Panc1 (cell line): ENCODE results near the gene CORO2B. TPM values are rescaled to one million over a fixed set of nuclear protein-coding genes. Genes with fewer than 3 reads are reported as not detected.

Experiments
- ATAC-seq: fragments of 200-7000 bp; cut with Tn5 transposase; 2 replicates; pipeline ENCODE4 v1.9.1; 2020; ENCODE audit warnings: mild to moderate bottlenecking, moderate library complexity
- BruUV-seq: library from RNA; stranded (reverse); fragments of 400-500 nt; replicated peaks from 2 replicates; lab custom pipeline; 2021; lab: Mats Ljungman, UMichigan
- CTCF ChIA-PET: fragments of 300-600 bp; sonication (Branson Sonifier 250); formaldehyde crosslinking; loops from one replicate; lab custom pipeline; 2022; ENCODE audit warnings: antibody characterized with exemption; lab: Charles Lee
- POLR2A ChIA-PET: fragments of 300-600 bp; sonication (Branson Sonifier 250); formaldehyde crosslinking; loops from one replicate; lab custom pipeline; 2022; ENCODE audit warnings: antibody characterized with exemption; lab: Charles Lee
- DNase-seq: peaks from one replicate; pipeline ENCODE4 v3.0.0-alpha.2; 2010; ENCODE audit warnings: low read depth, low spot score
- H3K27ac ChIP-seq: 2 replicates; pipeline ENCODE4 v1.5.1; 2011; ENCODE audit warnings: mild to moderate bottlenecking, low read length, inconsistent platforms
- H3K27me3 ChIP-seq: fragments of 200-500 bp; sonication (Bioruptor generic); 2 replicates; pipeline ENCODE4 v1.6.0; 2014; ENCODE audit warnings: low read length, inconsistent platforms; ENCODE audit not compliant: control insufficient read depth, insufficient read depth
- H3K36me3 ChIP-seq: fragments of 200-500 bp; sonication (Bioruptor generic); 2 replicates; pipeline ENCODE4 v1.5.1; 2014; ENCODE audit warnings: inconsistent platforms, mild to moderate bottlenecking, low read length, moderate library complexity; ENCODE audit not compliant: control insufficient read depth, insufficient read depth
- H3K4me1 ChIP-seq: 2 replicates; pipeline ENCODE4 v1.5.1; 2011; ENCODE audit warnings: inconsistent platforms, mild to moderate bottlenecking, low read length, moderate library complexity; ENCODE audit not compliant: control insufficient read depth, insufficient read depth
- H3K4me3 ChIP-seq, 2 experiments: 2 replicates each; pipeline ENCODE4 v1.5.1; 2011 to 2012; ENCODE audit warnings: low read depth in 2 of 2, low read length in 2 of 2, mild to moderate bottlenecking in 2 of 2, inconsistent platforms in 1 of 2, moderate library complexity in 1 of 2
- H3K9me3 ChIP-seq: fragments of 200-500 bp; sonication (Bioruptor generic); 2 replicates; pipeline ENCODE4 v1.5.1; 2014; ENCODE audit warnings: low read depth, mild to moderate bottlenecking, inconsistent platforms, low read length, moderate library complexity; ENCODE audit not compliant: control insufficient read depth, insufficient read depth
- POLR2AphosphoS5 ChIP-seq: IDR thresholded peaks from 2 replicates; pipeline ENCODE4 v1.6.1; 2012; ENCODE audit warnings: mild to moderate bottlenecking, low read depth, low read length, moderate library complexity
- SIN3A ChIP-seq: IDR thresholded peaks from 2 replicates; pipeline ENCODE4 v1.6.1; 2012; ENCODE audit warnings: low read depth, mild to moderate bottlenecking, low read length, moderate library complexity, borderline replicate concordance; ENCODE audit not compliant: insufficient read depth
- TCF7L2 ChIP-seq: IDR thresholded peaks from 2 replicates; pipeline ENCODE4 v1.6.1; 2011; ENCODE audit warnings: mild to moderate bottlenecking, low read depth, low read length, inconsistent platforms
- in situ Hi-C: cut with HindIII; loops from 2 replicates; pipeline ENCODE4 v1.10.0; 2016; ENCODE audit warnings: low sequenced_read_pairs, low pct_unique_long_range_greater_than_20kb
- intact Hi-C: fragments of 100-400 bp; cut with micrococcal nuclease; formaldehyde crosslinking; loops from one replicate; pipeline ENCODE4 v1.10.0; 2022; ENCODE audit not compliant: unreplicated experiment
- total RNA-seq: library from RNA; stranded (reverse); gene quantifications from one replicate; pipeline ENCODE4 v1.2.1, GENCODE V29; 2021; ENCODE audit not compliant: unreplicated experiment
- TF ChIP-seq, protein P1 (sequence below): fragments of 450-650 bp; IDR thresholded peaks from 2 replicates; pipeline ENCODE4 v1.5.1; 2017; ENCODE audit warnings: mild to moderate bottlenecking
- TF ChIP-seq, protein P2 (sequence below), 2 experiments: IDR thresholded peaks; 2 replicates each; pipeline ENCODE4 v1.6.1; 2011 to 2012; ENCODE audit warnings: low read depth in 2 of 2, control low read depth in 1 of 2, low read length in 1 of 2, mild to moderate bottlenecking in 1 of 2, moderate library complexity in 1 of 2; ENCODE audit not compliant: insufficient read depth in 1 of 2

Gene CORO2B
- total RNA-seq, 1 experiment from 2014 or later: 0.36 TPM

DNA sequence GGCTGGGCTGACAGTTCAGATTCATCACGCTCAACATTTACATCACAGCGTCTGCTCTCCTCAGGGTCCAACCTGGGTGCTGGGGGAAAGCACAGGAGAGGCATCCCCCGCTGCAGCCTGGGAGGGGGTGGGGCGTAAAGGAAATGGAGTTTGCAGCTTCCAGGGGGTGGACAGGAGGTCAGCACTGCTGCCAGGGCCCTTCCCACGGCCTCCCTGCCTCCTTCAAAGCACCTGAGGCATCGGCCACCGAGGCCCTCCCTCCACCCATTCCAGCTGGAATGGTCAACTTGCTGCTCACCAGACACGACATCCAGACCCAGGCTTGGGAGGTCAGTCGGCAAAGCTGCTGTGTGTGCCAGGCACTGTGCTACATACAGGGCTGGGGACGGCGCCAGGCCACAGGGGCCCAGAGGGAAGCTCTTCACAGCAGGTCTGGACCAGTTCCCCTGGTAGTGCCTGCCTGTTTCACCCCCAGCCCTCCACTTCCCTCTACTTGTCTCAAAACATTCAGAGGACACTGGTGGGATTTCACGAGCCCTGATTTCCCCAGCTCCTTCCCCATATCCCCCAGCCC, 121.2 kb downstream of the CORO2B start:
- ChIA-PET POLR2A (no interaction called here), CTCF (interaction anchor here (0.8 kb wide), 1 partner anchor 146 kb away, joined by 3 read pairs; no protein-coding TSS in a partner anchor)
- Histone ChIP-seq H3K27ac (no peak overlapping the region), H3K27me3 (no peaks in the 10 kb centered on the region), H3K9me3 (no peaks in the 10 kb centered on the region), H3K4me3 (no peak overlapping the region), H3K36me3 (no peaks in the 10 kb centered on the region), H3K4me1 (no peaks in the 10 kb centered on the region)
- TF ChIP-seq TCF7L2 (no peak), POLR2AphosphoS5 (no peak), SIN3A (no peak)
- TF ChIP-seq, protein P1, sequence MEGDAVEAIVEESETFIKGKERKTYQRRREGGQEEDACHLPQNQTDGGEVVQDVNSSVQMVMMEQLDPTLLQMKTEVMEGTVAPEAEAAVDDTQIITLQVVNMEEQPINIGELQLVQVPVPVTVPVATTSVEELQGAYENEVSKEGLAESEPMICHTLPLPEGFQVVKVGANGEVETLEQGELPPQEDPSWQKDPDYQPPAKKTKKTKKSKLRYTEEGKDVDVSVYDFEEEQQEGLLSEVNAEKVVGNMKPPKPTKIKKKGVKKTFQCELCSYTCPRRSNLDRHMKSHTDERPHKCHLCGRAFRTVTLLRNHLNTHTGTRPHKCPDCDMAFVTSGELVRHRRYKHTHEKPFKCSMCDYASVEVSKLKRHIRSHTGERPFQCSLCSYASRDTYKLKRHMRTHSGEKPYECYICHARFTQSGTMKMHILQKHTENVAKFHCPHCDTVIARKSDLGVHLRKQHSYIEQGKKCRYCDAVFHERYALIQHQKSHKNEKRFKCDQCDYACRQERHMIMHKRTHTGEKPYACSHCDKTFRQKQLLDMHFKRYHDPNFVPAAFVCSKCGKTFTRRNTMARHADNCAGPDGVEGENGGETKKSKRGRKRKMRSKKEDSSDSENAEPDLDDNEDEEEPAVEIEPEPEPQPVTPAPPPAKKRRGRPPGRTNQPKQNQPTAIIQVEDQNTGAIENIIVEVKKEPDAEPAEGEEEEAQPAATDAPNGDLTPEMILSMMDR: no peak
- TF ChIP-seq, protein P2, sequence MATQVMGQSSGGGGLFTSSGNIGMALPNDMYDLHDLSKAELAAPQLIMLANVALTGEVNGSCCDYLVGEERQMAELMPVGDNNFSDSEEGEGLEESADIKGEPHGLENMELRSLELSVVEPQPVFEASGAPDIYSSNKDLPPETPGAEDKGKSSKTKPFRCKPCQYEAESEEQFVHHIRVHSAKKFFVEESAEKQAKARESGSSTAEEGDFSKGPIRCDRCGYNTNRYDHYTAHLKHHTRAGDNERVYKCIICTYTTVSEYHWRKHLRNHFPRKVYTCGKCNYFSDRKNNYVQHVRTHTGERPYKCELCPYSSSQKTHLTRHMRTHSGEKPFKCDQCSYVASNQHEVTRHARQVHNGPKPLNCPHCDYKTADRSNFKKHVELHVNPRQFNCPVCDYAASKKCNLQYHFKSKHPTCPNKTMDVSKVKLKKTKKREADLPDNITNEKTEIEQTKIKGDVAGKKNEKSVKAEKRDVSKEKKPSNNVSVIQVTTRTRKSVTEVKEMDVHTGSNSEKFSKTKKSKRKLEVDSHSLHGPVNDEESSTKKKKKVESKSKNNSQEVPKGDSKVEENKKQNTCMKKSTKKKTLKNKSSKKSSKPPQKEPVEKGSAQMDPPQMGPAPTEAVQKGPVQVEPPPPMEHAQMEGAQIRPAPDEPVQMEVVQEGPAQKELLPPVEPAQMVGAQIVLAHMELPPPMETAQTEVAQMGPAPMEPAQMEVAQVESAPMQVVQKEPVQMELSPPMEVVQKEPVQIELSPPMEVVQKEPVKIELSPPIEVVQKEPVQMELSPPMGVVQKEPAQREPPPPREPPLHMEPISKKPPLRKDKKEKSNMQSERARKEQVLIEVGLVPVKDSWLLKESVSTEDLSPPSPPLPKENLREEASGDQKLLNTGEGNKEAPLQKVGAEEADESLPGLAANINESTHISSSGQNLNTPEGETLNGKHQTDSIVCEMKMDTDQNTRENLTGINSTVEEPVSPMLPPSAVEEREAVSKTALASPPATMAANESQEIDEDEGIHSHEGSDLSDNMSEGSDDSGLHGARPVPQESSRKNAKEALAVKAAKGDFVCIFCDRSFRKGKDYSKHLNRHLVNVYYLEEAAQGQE (IDR thresholded peaks at IDR 0.05; ENCODE audit: insufficient read depth in 1 of 2, low read depth in 2 of 2, low read length in 1 of 2): no peak
- intact Hi-C loops: no loop called here
- in situ Hi-C loops: no loop called here
- ATAC-seq (no peak), DNase-seq (no peak)
- no TSS peak for BruUV-seq

DNA sequence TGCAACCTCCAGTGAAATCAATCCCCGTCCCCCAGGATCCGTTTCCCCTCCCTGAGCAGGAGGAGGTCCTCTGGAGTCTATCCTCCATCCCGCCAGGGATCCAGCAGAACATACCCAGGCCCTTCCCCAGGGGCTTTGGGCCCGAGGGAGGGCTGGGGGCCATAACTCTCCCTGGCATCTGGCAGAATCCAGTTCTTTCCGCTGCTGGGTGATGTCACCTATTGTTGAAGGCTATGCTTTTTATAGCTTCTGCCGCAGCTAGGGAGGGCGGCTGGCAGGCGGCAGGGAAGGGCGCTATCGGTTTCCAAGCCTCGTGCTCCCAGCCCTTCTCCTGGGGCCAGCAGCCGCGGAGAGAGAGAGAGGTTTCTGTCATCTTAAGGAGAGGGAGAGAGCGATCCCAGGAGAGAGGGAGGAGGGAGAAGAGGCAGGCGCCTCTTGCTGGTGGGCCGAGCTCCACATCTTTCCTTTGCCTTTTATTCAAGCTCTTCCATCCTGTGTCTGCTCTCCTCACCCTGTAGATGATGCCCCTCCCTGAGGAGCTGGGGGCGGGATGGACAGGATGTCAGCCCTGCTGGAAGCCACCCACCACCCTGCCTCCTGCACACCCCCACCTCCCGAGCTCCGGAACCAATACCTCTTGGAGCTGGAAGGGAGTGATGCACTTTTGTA, 121.8 kb downstream of the CORO2B start:
- TF ChIP-seq, protein P1: no peak
- TF ChIP-seq SIN3A: no peak
- TF ChIP-seq TCF7L2: no peak
- TF ChIP-seq POLR2AphosphoS5: no peak
- TF ChIP-seq, protein P2 (IDR thresholded peaks at IDR 0.05; ENCODE audit: insufficient read depth in 1 of 2, low read depth in 2 of 2, low read length in 1 of 2): no peak
- in situ Hi-C loops (no loop called here), intact Hi-C loops (no loop called here)
- DNase-seq (no peak), ATAC-seq (peak; percentile 53)
- Histone ChIP-seq H3K9me3 (no peaks in the 10 kb centered on the region), H3K4me1 (no peaks in the 10 kb centered on the region), H3K36me3 (no peaks in the 10 kb centered on the region), H3K4me3 (no peak overlapping the region), H3K27ac (no peak overlapping the region), H3K27me3 (no peaks in the 10 kb centered on the region)
- ChIA-PET POLR2A (no interaction called here), CTCF (interaction anchor here (0.6 to 0.8 kb wide), 4 partner anchors 8 to 176 kb away, joined by 3 to 5 read pairs (median 3); no protein-coding TSS in a partner anchor)
- BruUV-seq: no TSS peak
